A172 (cell line): ENCODE data around the gene SLC39A6. TPM values are rescaled to one million over a fixed set of nuclear protein-coding genes. Genes with fewer than 3 reads are reported as not detected.
"Not testable (repeated sequence)": the region's sequence is repeated elsewhere in the genome, so short reads cannot be mapped to it uniquely, and the experiment has no call there.

Experiments
- DNase-seq: peaks from one replicate; pipeline ENCODE4 v3.0.0-alpha.2; 2015; ENCODE audit warnings: low spot score
- total RNA-seq: library from RNA; depleted of rRNA; stranded (reverse); fragments of >200 nt; shearing (Covaris generic); gene quantifications from 2 replicates; pipeline ENCODE4 v1.2.3, GENCODE V29; 2014

SLC39A6 gene
- total RNA-seq, 1 experiment from 2014 or later: 176 TPM

- DNase-seq: no peak
Observed at GRCh38 chr18:36135264-36135663, 6.1 kb upstream of the SLC39A6 start.

GRCh38 chr18:36132756-36133155 is 3.6 kb upstream of the SLC39A6 start:
- DNase-seq: no peak

GRCh38 chr18:36131692-36132483 is 2.7 kb upstream of the SLC39A6 start:
- no peak for DNase-seq

- no peak for DNase-seq
Observed at GRCh38 chr18:36130883-36131653, 1.9 kb upstream of the SLC39A6 start.

GRCh38 chr18:36130039-36130831 is 1.1 kb upstream of the SLC39A6 start:
- no peak for DNase-seq

DNA sequence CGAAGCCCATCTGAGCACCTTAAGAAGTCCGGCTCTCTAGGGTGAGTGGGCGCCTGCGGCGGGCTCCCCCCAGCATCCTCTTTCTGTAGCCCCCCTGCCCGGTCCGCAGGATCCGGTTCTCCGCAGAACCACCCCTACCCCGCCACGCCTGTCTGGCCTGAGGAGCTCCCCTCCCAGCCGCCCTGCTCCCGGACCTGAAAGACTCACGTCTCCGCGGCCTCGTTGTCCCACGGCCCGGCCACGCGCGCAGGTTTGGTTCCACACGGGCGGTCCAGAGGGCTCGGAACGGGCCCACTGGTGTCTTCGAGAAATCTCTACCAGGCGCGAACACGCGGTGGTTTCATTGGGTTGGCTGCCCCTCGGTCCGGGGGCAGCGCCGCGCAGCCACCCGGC is 237 bp downstream of the SLC39A6 start:
- no peak for DNase-seq

DNA sequence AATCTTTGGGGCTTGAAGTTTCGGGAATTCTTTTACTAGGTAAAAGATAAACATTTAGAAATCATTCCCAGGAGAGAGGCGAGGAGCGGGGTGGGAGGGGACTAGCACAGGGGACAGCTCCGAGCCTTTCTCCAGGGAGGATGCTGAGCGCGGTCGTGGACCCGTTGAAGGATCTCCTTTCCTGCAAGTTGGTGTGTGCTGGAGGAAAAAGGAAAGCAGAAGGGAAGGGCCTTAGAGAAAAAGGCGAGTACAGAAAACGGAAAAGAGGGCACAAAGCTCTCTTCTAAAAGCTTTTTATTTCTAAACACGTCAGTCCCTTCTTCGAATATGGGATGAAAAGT is 640 bp downstream of the SLC39A6 start:
- DNase-seq: peak; percentile 28

GRCh38 chr18:36127836-36128529 is 1.2 kb downstream of the SLC39A6 start:
- DNase-seq: no peak

DNA sequence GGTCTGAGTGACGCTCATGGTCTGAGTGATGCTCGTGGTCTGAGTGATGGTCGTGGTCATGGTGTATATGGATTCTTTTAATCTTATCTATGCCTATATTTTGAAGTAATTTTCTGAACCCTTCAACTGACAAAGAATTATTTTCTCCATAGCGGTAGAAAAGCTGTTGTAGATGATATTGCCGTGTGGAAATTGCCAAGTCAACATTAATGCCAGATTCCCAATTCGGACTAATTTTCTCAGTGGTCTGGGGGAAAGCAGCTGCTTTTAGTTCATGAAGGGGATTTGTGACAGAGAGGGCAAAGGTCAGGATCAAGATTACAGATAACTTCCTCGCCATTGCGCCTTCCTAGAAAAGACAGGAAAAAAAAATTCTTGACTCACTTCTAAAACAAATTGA is 2.5 kb downstream of the SLC39A6 start:
- DNase-seq: no peak

GRCh38 chr18:36124841-36125240 is 4.3 kb downstream of the SLC39A6 start:
- DNase-seq: no peak

DNA sequence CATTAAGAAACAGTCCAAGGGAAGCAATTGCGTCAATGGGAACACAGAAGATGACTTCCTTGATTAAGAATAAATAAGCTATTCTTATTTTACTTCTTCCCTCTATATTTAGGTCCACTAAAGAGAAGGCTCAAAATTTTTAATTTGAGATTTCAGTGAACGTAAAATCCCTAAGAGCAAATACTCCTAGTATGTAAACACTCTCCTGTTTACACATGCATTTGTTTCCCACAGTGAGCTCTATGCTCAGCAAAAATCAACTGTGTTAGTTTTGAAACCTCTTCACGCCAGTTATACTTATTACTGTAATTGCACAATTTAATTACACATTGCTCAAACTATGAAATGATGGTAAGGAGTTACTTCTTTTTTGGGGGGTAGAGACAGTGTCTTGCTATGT is 8.8 kb downstream of the SLC39A6 start:
- no peak for DNase-seq

GRCh38 chr18:36116771-36117170 is 12.4 kb downstream of the SLC39A6 start:
- DNase-seq: not testable (repeated sequence)

DNA sequence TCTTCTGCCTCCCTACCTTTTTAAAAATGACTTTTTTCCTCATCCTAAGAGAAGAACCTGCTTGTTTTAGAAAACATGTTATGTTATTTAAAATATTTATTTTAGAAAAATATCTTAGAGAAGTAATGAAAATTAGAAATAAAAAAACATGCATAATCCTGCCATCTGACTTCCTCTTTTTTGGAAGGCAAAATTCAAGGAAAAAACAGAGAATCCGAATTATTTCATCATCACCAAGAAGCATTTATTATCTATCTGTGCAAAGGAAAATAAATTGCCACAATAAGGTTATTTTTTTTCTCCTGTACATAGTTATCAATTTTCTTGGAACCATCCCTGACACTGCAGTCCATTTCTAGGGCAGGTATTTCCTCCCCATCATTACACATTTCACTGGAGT is 14.4 kb downstream of the SLC39A6 start:
- no peak for DNase-seq

- no peak for DNase-seq
Observed at GRCh38 chr18:36114251-36114650, 14.9 kb downstream of the SLC39A6 start.

DNA sequence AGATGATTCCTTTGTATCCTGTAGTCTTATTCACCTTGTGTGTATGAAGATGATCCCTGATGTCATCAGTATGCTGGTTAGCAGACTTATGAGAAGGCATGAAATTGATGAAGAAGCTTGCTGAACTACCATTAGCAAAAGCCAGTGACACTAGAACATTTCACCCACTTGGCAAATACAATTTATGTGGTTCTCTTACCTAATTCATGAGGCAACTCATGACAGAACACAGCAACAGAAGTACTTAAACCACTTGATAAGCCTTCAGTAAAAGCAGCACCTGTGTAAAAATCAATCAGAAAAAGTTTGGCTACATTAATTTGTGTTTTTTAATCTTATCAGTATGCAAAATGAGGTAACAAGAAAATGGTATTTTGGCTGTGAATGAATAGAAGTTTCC is 16.8 kb downstream of the SLC39A6 start:
- DNase-seq: no peak

DNA sequence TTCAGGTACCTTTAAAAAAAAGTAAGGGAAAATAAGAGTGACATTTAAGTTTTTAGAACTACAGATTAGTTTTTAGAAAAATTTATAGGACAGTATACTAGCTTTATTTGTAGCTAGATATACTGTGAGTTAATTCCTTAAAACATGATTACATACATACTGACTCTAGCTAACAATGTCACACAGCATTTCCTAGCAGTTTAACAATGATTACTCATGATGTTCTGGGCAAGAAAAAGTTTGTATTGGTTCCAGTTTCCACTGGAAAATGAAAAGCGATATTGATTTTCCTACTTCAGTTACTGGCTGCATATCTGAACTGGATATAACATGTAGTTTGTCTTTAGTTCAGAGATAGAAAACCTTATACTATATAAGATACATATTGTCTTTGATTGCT is 19.4 kb downstream of the SLC39A6 start:
- DNase-seq: no peak

- no peak for DNase-seq
Observed at GRCh38 chr18:36108601-36109000, 20.5 kb downstream of the SLC39A6 start.

GRCh38 chr18:36108196-36108595 is 20.9 kb downstream of the SLC39A6 start:
- no peak for DNase-seq

- DNase-seq: no peak
Observed at GRCh38 chr18:36107477-36107876, 21.7 kb downstream of the SLC39A6 start.

DNA sequence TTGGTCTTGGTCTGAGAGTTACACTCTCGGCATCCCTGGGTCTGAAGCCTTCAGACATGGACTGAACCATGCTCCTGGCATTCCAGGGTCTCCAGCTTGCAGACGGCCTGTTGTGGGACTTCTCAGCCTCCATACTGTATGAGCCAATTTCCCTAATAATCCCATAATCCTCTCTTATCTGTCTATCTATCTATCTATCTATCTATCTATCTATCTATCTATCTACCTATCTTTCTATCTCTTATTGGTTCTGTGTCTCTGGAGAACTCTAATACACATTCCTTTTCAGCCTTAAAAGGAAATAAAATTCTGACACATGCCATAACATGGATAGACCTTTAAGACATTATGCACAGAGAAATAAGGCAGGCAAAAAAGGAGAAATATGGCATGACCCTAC is 24.4 kb downstream of the SLC39A6 start:
- DNase-seq: no peak

DNA sequence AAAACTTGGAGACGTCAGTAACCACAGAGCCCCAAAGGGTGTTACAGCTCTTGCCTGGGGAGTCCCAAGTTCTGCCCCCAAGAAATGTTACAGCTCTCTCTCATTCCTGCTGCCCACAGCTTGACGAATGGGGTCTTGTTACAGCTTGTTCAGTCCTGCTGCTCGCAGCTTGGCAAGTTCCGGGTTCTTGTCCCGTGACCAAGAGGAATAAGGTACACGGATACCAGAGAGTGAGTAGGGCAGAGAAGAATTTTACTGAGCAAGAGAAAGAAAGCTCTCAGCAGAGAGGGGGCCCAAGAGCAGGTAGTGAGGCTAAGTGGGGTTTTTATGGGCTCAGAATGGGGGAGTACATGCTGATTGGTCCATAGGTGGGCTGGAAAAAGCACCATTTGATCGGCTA is 27.2 kb downstream of the SLC39A6 start:
- no peak for DNase-seq

DNA sequence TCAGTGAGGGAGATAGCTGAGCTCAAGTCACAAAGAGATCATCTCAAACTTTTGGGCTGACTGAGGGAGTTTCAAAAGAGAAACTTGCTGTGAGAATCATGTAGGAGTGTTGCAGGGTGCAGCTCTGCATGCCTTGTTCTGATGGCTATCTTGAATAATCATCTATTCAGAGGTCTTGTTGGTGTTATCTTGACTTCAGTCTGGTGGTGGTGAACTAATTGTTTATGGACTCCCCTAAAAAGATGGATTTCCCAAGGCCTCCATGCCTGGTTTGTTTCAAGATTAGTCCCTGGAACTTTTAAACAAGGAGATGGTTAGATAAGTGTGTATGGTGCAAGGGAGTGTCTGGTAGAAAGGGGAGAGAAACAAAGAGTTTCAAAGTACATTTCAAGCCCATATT is 29.8 kb downstream of the SLC39A6 start:
- no peak for DNase-seq
